GM18517 (cell line): ENCODE measurements around the gene FSTL3.
"Not testable (repeated sequence)": the region's sequence is repeated elsewhere in the genome, so short reads cannot be mapped to it uniquely, and the experiment has no call there.

ENCODE experiments used
- ATAC-seq: cut with Tn5 transposase; IDR thresholded peaks from one replicate; pipeline ENCODE4 v1.9.1; 2021; ENCODE audit warnings: mild to moderate bottlenecking, moderate library complexity; ENCODE audit not compliant: unreplicated experiment

FSTL3 gene

DNA sequence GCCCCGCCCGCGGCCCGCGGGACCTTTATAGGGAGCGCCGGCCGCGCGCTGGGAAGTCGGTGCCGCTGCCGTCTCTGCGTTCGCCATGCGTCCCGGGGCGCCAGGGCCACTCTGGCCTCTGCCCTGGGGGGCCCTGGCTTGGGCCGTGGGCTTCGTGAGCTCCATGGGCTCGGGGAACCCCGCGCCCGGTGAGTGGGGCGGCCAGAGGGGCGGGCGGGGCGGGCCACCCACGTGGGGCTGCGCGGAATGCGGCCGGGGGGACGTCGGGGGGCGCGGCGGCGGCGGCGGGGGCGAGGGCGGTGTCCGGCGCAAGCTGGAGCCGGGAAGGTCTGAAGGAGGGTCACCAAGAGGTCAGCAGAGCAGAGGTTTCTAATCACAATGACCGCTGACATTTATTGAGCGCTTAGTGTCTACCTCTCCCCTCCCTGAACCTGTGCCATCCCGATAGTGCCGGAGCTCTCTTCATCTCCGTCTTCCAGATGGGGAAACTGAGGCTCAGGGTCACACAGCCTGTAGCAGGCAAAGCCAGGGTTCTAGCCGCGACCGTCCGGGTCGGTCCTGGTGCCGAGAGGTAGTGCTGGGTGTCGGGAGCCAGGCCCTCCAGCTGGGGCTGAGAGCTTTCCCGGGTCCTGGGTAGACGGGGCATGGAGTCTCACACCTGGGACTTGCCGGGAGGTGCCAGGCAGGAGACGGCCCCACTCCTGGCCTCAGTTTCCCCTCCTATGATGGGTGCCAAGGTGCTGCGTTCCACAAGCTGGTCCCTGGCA, at the start of gene FSTL3:
FSTL3 (plus strand) TSS at position 54 of the 767 bp plus-strand sequence; CDS start at position 86, 32 bp downstream.
- no peak for ATAC-seq

DNA sequence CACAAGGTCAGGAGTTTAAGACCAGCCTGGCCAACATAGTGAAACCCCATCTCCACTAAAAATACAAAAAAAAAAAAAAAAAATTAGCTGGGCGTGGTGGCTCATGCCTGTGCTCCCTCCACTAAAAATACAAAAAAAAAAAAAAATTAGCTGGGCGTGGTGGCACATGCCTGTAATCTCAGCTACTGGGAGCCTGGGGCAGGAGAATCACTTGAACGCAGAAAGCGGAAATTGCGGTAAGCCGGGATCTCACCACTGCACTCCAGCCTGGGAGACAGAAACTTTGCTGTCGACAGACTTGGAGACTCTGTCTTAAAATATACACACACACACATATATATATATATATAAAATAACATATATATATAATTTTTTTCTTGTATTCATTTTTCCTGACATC, 49.6 kb upstream of the FSTL3 start:
- ATAC-seq: not testable (repeated sequence)

DNA sequence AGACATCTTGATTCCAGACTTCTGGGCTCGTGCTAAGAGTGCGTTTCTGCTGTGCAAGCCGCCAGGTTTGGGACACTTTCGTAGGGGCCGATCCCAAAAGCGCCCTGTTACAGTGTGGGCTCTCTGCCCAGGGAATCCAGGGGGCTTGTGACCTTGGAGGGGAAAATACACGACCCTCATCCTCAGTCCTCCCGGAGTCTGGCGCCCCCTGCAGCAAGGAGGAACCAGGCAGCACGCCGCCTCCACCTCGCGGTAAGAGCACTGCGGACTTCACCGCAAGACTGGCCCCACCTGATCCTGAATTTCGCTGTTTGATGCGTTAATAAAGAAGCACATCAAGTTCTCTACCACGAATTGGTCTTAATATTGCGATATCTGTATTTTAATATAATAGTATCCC, 48.0 kb upstream of the FSTL3 start:
- ATAC-seq: no peak

DNA sequence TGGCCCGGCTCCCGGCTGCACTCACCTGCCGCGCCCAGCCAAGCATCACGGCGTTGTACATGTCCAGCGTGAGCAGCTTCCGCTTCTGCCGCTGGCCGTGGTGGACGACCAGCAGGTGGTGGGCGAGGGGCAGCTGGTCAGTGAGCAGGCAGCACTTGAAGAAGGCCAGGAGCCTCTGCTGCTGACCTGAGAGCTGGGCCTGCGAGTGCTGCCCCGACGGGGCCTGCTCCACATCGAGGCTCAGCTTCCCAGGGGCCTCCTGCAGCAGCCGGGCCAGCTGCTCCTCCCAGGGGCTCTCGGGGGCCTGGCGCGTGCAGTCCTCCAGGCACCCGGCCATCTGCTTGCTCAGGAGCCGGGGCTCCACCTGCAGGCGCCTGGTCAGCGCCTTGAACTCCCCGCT, 46.7 kb upstream of the FSTL3 start:
- ATAC-seq: not testable (repeated sequence)

DNA sequence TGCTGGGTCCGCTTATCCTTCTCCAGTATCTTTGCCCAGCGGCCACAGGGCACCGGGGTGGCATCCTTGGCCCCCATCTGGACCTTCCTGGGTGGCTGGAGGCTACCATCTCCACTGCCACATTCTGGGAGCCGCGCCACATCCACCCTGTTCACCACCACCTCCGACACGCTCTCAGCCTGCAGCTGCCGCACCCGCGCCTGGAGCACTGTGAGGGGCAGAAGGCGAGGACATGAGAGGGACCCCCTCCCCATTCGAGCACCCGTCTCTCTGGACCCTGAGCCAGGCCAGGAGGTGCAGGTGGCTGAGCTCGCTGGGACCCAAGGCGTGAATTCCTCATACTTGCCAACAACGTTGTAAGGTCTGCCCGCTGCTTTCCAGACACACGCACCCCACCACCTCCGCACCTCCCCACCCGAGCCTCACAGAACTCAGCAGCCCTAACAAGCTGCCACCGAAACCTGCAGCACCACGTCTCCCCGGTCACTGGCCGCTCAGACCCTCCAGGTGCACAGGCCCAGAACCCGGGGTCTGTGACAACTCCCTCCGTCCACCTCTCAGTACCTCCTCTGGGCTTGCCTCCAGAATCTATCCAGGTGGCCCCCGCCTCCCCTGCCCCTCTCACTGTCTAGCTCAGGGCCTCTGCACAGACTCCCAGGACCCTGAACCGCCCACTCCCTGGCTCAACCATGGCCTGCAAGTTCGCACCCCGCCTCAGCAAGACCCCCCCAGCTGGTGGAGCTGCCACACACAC, 46.1 kb upstream of the FSTL3 start:
- ATAC-seq: no peak

DNA sequence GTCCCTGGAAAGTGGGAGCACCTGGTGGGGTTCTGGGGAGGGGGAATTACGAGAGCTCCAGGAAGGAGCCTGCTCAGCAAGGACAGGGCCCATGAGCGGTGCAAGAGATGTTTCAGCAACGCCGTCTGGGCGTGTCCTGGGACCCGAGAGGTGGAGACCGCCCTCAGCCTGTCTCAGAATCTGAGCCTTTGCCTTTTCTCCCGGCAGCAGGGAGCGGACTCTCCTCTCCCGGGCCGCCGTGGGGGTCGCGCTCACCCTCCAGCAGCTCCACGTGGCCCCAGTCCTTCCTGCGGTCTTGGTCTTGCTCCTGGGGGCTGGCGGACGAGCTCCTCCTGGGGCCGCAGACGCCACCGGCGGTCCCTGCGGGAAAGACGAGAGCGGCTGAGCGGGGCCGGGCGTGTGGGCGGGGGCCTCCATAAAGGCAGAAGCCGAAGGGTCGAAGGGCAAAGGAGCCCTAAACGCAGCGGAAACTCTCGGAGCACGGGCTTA, 43.6 kb upstream of the FSTL3 start:
- peak; percentile 15 for ATAC-seq

DNA sequence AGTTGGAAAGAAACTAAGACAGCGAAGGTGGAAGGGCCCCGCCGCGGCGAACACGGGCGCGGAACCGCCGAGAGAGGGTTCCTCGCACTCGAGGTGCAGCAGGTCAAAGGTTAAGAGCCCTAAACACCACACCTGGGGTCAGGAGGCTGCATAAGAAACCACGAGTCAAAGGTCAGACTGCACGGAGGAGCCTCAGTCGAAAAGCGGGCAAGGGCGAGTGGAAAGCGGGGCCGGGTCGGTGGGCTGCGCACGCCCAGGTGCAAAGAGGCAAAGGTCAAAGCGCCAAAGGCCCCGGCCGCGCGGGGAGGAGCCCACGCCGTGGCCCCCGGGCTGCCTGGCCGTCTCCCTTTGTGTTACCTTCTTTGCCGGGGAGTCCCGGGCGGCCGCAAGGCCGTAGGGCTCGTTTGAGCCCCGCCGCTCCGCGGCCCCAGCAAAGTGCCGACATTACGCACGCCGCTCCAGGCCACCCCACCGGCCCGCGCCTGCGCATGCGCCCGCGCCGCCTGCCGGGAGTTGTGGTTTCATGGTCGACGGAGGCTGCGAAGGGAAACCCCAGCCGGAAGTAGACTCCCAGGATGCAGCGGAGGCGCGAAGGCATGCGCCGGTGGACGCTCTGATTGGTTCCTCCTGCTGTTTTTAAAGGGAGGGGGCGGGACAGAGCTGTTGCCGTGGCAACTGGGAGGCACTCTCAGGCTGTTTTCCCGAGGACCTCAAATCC, 43.0 kb upstream of the FSTL3 start, which contains the start of gene POLRMT:
POLRMT (minus strand) TSS at position 470 of the 718 bp plus-strand sequence; CDS start at position 445, 25 bp downstream.
- peak; percentile 62 for ATAC-seq

DNA sequence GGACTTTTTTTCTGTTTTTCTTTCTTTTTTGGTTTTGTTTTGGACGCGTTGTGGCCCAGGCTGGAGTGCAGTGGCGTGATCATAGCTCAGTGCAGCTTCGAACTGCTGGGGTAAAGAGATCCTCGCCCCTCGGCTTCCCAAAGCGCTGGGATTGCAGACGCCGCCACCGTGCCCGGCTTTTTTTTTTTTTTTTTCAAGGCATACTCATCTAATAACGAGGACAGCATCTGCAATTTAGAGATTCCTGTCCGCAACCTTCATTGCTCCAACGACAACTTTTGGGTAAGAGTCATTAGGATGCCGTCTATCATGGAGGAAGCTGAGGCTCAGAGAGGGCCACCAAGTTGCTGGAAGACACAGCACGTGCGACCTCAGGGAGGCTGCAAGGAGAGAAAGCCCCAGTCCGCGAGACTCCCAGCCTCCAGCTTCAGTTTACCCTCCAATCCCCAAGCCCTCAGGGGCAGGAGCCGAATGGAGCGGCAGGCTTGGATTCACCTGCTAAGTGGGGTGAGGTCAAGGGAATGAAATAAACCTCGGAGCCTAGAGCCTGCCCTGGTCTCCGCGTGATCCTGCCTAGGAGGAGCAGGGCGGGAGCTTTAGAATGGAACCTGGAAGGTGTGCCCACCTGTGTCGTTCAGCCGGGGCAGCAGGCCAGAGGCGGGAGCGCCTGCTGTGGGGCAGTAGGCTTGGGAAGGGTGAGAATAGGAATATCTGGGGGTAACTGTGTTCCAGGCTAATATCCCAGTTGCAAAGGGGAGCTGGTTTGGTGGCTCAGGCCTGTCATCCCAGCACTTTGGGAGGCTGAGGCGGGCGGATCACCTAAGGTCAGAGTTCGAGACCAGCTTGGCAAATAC, 42.2 kb upstream of the FSTL3 start:
- ATAC-seq: no peak

DNA sequence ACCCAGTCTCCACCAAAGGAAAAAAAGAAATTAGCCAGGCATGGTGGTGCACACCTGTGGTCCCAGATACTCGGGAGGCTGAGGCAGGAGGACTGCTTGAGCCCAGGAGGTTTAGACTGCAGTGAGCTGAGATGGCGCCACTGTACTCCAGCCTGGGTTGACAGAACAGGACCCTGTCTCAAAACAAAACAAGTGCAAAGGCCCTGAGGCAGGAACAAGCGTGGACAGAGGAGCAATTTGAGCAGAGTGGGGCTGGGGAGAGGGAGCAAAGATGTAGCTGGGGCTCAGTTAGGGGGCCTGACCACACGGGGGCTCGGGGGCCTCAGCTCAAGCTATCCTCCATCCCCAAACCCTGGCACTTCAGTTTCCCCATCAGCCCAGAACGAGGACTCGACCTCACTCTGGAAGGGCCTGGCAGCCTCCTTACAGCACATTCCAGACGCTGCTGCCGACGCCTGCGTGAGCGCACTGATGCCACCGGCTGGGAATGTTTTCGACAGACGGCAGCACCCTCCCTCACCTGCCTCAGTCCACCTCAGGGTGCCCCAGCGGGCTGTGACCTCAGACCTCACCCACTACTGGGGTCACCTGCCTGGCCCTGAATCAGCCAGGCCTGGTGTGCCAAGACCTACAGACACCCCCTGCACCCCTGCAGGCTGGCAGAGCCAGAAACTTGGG, 41.1 kb upstream of the FSTL3 start:
- no peak for ATAC-seq

DNA sequence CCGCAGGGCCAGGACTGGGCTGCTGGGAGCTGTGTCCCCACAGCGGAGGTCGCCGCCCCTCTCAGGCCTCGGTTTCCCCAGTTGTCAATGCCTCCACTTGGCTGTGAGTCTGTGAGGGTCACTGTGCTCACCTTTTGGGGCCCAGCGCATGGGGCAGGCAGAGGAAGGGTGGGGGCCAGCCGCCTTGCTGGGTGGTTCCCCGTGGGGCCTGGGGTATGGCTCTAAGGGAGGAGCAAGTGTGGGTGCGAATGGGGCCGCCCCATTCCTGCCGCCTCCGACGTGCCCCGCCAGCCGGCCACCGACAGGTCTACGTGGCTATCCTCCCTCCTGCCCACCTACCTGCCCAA, 37.3 kb upstream of the FSTL3 start:
- no peak for ATAC-seq

DNA sequence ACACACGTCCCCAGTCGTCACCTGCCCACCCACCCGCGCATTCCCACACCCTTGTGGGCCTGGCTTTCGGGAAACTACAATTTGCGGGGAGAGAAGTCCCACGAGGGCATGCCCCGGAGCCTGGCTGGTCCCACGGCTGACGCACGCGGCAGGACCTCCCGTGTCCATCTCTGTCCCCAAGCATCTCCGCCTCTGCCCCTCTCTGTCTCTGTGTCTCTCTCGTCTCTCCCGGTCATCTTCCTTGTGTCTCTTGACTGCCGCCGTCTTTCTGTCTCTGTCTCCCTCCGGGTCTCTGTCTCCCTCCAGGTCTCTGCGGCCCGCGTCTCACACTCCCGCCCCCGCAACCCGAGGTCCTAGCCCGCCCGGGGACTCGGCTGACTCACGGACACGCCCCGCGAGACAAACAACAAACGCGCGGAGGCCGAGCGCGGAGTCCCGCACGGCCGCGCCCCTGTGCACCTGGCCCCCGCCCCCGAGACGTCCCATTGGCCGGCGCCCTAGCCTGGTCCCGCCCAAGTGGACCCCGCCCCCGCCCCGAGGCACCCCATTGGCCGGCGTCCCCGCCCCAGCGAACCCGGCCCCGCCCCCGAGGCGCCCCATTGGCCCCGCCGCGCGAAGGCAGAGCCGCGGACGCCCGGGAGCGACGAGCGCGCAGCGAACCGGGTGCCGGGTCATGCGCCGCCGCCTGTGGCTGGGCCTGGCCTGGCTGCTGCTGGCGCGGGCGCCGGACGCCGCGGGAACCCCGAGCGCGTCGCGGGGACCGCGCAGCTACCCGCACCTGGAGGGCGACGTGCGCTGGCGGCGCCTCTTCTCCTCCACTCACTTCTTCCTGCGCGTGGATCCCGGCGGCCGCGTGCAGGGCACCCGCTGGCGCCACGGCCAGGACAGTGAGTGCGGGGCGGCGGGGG, 36.7 kb upstream of the FSTL3 start, which contains the start of gene FGF22:
FGF22 (plus strand) TSS at position 627 of the 908 bp plus-strand sequence; CDS start at position 674, 47 bp downstream.
- no peak for ATAC-seq

DNA sequence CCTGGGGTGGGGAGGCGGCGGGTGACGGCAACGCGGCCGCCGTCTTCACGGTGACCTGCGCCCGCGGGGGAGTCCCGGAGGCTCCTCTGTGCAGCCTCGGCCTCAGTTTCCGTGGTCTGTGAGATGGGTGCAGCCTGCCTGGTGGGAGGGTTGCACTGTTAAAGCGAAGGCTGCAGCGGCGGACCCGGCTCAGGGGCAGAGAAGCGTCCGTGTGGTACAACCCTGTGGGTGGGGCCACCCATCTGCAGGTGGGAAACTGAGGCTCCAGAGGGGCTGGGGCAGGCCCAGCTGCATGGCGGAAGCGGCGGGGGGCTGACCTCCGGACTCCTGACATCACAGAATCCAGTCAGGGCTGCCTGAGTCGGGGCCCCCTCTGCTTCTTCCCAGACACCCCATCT, 36.0 kb upstream of the FSTL3 start:
- ATAC-seq: no peak

DNA sequence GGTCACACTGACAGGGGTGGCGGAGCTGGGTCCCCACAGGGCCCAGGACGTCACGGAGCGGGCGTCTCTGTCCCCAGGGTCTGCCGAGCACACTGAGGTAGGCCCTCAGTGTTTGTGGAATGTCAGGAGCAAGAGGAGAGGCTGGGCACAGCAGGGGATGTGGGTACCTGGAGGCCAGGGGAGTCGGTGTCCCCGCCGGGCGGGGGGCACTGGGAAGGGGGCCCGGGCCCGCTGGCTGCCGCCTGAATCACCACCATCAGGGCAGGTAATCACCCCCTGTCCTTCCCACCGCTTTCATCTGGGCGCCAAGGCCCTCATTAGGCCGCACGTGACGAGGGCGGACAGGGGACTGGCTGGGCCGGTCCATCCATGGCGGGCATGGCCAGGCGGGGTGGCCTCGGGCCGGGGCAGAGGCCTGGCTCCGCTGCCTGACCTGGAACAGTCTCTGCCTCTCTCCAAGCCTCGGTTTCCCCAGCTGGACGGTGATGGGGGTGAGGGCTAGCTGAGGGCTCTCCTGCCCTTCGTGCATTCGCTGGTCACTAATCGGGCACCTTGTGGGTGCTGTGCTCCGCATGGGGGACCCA, 35.5 kb upstream of the FSTL3 start:
- ATAC-seq: no peak

DNA sequence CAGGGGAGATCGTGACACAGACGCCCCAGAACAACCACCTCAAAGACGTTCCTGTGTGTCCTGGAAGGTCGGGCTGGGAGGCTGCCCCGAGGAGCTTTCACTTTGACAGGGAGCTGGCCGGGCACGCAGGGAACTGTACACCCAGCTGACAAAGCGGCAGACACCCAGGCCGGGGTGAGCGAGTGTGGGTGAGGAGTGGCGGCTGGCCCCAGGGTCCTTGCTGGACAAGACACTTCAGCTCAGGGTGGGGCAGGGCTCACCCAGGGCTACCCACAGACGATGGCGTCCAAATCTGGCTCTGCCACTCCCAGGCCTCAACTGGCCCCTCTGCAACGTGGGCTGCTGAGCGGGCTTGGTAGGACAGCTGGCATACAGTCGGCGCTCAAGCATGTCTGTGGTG, 34.5 kb upstream of the FSTL3 start:
- ATAC-seq: no peak

DNA sequence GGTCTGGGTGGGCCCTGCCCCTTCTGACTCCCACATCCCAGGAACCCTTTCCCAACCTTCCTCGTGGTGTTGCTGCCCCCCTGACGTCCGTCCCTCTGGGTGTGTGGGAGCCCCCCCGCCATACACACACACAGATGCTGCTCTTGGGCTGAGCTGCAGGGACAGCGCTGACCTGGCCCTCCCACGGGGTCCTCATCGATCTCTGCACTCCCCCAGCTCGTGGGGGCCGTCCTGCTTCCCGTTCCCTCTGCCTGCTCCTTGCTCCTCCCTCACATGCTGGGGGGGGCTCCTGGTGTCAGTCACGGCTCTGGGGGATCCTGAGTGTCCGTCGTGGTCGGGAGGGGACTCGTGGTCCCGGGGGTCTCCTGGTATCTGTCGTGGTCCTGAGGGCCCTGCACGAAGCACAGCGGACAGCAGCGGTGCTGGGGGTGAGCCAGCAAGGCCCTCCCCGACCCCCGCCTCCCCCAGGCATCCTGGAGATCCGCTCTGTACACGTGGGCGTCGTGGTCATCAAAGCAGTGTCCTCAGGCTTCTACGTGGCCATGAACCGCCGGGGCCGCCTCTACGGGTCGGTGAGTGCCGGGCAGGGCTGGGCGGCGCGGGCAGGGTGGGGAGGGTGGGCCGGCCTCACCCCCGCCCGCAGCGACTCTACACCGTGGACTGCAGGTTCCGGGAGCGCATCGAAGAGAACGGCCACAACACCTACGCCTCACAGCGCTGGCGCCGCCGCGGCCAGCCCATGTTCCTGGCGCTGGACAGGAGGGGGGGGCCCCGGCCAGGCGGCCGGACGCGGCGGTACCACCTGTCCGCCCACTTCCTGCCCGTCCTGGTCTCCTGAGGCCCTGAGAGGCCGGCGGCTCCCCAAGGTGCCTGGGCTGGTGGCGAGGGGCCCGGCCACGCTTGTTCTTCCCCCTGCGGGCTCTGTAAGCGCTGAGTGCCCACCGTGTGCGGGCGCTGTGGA, 33.1 kb upstream of the FSTL3 start:
- no peak for ATAC-seq

DNA sequence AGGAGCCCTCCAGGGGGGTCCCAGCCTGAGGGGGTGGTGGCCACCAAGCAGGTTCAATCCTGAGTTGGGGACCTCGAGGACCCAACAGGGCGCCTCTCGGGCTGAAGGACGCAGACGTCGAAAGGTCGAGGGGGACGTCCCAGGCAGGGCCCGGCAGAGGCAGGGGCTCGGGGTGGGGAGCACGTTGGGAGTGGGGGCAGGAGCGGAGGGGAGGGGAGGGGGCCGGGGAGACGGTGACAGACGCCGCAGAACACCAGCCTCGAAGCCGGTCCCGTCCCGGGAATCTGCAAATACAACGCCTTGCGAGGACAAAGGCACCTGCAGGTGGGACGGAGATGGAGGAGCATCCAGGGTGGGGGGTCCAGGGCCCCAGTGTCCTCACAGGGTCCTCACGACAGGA, 32.5 kb upstream of the FSTL3 start:
- no peak for ATAC-seq

DNA sequence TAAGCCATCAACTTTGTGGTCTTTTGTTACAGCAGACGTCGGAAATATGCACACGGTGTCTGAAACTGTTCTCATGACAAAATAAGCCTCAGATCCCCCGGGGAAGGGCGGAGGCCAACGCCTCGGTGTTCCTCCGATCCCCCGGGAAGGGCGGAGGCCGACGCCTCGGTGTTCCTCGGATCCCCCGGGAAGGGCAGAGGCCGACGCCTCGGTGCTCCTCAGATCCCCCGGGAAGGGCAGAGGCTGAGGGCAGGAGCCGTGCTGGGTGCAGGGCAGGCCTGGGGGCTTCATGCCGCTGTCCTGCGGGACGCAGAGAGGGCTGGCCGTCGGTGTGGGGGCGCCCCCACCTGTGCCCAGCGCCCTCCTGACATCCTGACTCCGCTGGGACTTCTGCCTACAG, 31.8 kb upstream of the FSTL3 start:
- no peak for ATAC-seq
